HAP-1 (cell line): ENCODE results near the gene FARP2.
"Not testable (repeated sequence)": the region's sequence is repeated elsewhere in the genome, so short reads cannot be mapped to it uniquely, and the experiment has no call there.

Source experiments
- DNase-seq, 2 experiments: peaks; one replicate each; pipeline ENCODE4 v3.0.0-alpha.2; 2016 to 2020; ENCODE audit warnings: low spot score in 2 of 2
- H3K27me3 ChIP-seq: fragments of 250-450 bp; sonication (Bioruptor Pico); 2 replicates; pipeline ENCODE4 v1.5.1; 2020; ENCODE audit warnings: low read depth, mild to moderate bottlenecking, moderate library complexity
- H3K36me3 ChIP-seq: fragments of 250-450 bp; sonication (Bioruptor Pico); replicated peaks from 2 replicates; pipeline ENCODE4 v1.5.1; 2020; ENCODE audit warnings: mild to moderate bottlenecking
- H3K4me1 ChIP-seq: fragments of 250-450 bp; sonication (Bioruptor Pico); 2 replicates; pipeline ENCODE4 v1.5.1; 2020; ENCODE audit warnings: mild to moderate bottlenecking
- H3K4me3 ChIP-seq: fragments of 250-450 bp; sonication (Bioruptor Pico); 2 replicates; pipeline ENCODE4 v1.5.1; 2020; ENCODE audit warnings: mild to moderate bottlenecking, moderate library complexity
- H3K9me3 ChIP-seq: fragments of 250-450 bp; sonication (Bioruptor Pico); 2 replicates; pipeline ENCODE4 v1.5.1; 2020; ENCODE audit warnings: mild to moderate bottlenecking, moderate library complexity
- in situ Hi-C: fragments of 300-500 bp; cut with MboI; formaldehyde crosslinking; loops from 3 replicates; pipeline ENCODE4 v1.14.3; 2020; ENCODE audit warnings: low sequenced_read_pairs, inconsistent platforms, mixed read lengths

FARP2 gene

DNA sequence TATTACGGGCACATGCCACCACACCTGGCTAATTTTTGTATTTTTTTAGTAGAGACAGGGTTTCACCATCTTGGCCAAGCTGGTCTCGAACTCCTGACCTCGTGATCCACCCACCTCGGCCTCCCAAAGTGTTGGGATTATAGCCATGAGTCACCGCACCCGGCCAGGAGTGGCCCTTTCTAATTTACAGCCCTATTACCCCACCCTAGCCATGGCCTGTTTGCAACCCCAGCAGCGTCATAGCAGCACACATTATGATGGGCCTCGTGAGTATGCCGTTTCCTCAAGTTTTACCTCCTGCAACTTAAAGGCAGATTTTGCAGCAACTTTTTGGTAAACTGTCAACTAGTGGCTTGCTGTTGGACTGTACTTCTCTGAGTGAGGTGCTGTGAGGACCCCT, 97.8 kb downstream of the FARP2 start:
- in situ Hi-C loops, DNase-seq, H3K4me3 ChIP-seq, H3K4me1 ChIP-seq, H3K36me3 ChIP-seq, H3K27me3 ChIP-seq, H3K9me3 ChIP-seq: not testable (repeated sequence)

DNA sequence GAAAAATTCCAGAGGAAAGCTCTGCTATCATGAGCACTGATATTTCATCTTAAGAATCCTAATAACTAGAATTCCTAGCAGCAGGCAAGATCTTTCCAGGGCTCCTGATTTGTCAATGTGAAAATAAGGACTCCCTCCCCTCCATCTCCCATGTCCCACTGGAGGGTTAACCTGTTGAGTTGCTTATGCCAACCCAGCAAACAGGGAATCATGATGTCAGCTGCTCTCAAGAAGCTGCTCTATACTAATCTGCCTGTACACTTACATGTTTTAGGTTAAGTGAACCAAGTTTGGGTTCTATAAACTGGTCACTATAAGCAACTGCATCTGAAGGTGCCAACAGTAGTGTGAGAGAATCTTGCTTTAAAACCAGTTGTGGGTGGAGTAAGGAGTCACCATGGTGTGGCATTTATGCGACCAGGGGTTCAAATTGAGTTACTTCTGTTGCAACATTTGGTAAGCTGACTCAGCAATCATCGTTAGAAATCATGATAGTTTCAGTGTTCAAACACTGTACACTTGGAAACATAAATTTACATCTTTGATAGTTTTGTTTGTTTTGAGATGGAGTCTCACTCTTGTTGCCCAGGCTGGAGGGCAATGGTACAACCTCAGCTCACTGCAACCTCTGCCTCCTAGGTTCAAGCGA, 98.9 kb downstream of the FARP2 start:
- DNase-seq, result no peak
- H3K4me3 ChIP-seq, result no peak overlapping the region
- no peaks in the 10 kb centered on the region for H3K9me3 ChIP-seq
- in situ Hi-C loops, result no loop called here
- no peaks in the 10 kb centered on the region for H3K27me3 ChIP-seq
- H3K4me1 ChIP-seq, result no peaks in the 10 kb centered on the region
- no peaks in the 10 kb centered on the region for H3K36me3 ChIP-seq

DNA sequence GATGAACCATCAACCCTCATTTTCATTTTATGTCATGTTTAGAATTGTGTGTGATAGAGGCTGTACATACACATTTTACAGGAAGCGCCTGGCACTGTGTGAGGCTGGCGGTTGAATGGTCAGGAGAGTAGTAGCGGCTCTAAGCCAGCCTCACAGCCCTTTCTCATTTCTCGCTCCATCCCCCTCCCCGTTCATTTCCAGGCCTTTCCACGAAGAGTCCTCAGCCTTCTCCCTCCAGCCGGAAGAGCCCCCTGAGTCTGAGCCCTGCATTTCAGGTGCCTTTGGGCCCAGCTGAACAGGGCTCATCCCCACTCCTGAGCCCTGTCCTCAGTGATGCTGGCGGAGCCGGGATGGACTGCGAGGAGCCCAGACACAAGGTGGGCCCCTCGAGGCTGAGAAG, 100.5 kb downstream of the FARP2 start:
- Histone ChIP-seq H3K36me3 (no peaks in the 10 kb centered on the region), H3K9me3 (no peaks in the 10 kb centered on the region), H3K4me3 (no peak overlapping the region), H3K4me1 (no peaks in the 10 kb centered on the region), H3K27me3 (no peaks in the 10 kb centered on the region)
- DNase-seq, result no peak
- in situ Hi-C loops, result no loop called here

DNA sequence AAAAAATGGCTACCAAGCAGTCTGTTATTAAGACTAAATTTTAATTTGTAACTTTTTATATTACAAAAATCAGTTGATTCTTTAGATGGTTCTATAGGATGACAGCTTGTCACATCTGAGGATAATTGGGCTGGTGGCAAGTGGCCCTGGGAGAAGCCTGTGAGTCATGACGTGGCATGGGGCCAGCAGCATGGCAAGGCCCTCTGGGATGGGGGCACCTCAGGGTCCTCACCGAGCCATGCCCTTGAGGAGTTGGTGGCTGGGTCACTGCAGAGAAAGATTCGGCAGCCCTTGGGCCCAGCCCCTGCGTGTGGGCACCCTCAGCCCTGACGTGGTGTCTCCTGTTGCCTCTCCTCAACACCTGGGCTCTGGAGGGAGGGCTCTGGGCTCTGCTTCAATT, 102.6 kb downstream of the FARP2 start:
- DNase-seq, result no peak
- no peaks in the 10 kb centered on the region for H3K27me3 ChIP-seq
- H3K4me3 ChIP-seq, result no peak overlapping the region
- in situ Hi-C loops, result no loop called here
- H3K4me1 ChIP-seq, result no peaks in the 10 kb centered on the region
- H3K9me3 ChIP-seq, result no peaks in the 10 kb centered on the region
- H3K36me3 ChIP-seq, result no peaks in the 10 kb centered on the region

DNA sequence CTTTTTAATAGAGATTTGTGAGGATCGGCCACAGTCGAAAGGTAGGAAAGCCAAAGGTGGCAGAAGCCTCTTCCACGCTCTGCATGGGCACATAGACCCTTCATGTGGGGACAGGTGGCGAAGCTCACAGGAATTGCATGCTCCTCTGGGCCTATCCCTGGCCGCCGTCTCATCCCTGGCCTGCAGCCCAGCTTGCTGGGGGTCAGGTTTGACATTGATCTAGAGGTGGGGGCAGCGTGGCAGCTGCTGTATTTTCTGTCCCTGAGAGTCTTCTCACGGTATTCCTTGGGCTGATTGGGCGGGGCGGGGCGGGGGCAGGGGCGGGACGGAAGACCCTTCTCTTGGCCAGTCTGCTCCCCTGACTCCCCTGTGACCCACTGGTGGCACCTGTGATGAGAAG, 103.4 kb downstream of the FARP2 start:
- H3K4me1 ChIP-seq, result no peaks in the 10 kb centered on the region
- in situ Hi-C loops, result no loop called here
- H3K36me3 ChIP-seq, result no peaks in the 10 kb centered on the region
- no peaks in the 10 kb centered on the region for H3K27me3 ChIP-seq
- no peak for DNase-seq
- H3K9me3 ChIP-seq, result no peaks in the 10 kb centered on the region
- H3K4me3 ChIP-seq, result no peak overlapping the region

DNA sequence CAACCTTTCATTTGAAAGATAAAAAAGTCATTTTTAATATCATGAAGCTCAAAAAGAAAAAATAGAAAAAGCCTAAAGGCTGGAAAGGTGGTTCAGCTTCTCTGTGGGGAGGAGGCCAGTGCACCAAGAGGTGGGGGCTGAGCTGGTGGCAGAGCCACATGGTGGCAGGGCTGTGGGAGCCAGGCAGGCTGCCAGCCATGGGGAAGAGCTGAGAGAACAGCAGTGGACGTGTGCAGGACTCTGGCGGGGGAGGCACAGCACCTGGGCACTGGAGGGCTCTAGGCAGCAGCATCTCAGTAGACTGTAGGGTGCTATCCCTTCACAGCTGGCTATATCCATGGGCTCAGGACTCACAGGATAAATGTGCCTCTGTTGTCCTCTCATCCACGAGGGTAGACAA, 104.5 kb downstream of the FARP2 start:
- no peak for DNase-seq

DNA sequence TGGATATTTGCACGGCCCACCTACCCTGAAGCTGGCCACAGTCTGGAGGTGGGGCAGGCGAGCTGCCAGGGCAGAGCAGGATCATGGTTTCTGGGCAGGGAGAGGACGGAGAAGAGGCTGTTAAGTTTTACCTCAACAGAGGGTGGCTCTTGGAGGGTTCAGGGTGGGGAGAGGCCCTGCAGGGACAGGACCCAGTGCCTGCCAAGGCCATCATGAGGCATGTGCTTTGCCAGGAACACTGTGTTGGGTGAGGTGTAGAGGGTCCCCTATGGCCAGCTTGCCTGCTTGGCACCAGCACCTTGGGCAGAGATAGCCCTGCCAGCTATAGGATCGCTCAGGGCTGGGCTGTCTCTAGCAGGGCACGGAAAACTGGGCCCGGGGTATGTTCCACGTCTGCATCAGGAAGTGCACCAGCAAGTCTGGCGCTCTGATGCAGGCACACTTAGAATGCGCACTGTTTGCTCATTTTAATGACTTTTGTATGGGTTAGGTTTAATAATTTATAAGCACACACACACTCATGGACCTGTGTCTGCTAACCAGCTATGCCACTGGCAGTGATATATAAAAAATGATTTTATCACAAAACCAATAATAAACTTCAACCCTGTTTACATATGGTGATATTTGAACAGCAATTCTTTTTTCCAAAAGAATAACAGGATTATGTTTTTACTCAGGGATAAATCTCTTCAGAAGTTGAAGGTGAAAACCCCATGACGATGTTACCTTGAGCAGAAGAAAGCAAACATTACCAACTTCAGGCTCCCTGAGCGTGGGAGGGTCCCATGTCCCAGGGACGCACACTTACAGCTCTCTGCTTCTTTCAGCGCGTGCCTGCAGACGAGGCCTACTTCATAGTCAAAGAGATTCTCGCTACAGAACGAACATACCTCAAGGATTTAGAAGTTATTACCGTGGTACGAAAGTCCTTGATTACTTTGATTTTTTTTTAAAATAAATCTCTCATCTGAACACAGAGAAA, 105.9 kb downstream of the FARP2 start:
- no peaks in the 10 kb centered on the region for H3K36me3 ChIP-seq
- H3K4me1 ChIP-seq, result no peaks in the 10 kb centered on the region
- H3K9me3 ChIP-seq, result no peaks in the 10 kb centered on the region
- H3K4me3 ChIP-seq, result no peak overlapping the region
- in situ Hi-C loops, result no loop called here
- no peak for DNase-seq
- no peaks in the 10 kb centered on the region for H3K27me3 ChIP-seq

More for the DNA sequence above, 104.5 kb downstream of the FARP2 start:
- no peaks in the 10 kb centered on the region for H3K4me1 ChIP-seq
- H3K36me3 ChIP-seq, result no peaks in the 10 kb centered on the region
- no peak overlapping the region for H3K4me3 ChIP-seq
- in situ Hi-C loops, result no loop called here
- no peaks in the 10 kb centered on the region for H3K27me3 ChIP-seq
- no peaks in the 10 kb centered on the region for H3K9me3 ChIP-seq

DNA sequence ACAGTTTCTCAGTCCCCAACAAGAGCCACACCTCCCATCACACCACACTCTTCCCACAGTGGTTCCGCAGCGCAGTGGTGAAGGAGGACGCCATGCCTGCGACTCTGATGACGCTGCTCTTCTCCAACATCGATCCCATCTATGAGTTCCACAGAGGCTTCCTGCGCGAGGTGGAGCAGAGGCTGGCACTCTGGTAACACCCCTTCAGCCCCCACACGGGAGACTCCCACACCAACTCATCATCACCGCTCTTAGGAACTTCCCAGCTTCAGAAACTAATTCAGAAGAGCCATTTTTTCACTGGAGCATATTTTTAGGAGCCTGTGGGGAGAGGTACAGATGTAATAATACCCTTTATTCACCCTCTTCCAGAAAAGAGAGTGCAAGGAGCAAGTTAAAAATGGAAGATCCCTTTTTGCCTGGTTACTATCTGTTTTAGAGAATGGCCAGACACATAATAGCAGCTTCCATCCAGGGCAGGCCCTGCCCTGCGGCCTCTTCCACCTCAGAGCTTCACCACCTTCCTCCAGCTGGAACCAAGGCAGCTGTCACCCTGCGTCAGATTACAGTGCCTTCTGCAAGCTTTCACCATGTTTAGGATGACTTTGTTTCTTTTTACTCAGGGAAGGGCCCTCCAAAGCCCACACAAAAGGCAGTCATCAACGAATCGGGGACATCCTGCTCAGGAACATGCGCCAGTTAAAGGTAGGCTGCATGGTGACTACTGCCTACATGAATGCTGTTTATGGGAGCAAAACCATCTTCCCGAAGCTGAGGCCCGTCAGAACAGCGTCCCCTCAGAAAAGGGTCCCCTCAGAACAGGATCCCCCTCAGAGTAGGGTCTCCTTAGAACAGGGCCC, 107.4 kb downstream of the FARP2 start:
- Histone ChIP-seq H3K4me1 (no peaks in the 10 kb centered on the region), H3K27me3 (no peaks in the 10 kb centered on the region), H3K36me3 (no peaks in the 10 kb centered on the region), H3K9me3 (no peaks in the 10 kb centered on the region), H3K4me3 (no peak overlapping the region)
- DNase-seq, result no peak
- in situ Hi-C loops, result no loop called here

DNA sequence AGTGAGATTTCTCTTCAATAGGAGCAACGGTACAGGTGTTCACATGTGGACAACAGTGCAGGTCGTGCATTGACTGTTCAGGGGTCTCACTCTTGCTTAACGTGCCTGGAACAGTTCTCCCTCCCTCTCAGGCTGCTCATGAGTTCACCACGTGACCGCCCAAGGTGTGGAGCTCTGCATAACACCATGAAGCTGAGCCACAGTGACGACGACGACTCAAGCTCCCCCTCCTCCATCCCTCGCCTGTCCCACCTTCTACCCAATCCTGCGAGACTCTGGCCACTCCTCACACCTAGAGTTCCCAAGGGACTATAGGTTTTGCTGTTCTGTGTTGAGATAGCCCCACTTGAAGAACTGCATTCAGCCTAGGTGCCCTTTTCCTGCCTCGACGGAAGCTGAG, 109.5 kb downstream of the FARP2 start:
- Histone ChIP-seq H3K4me3 (no peak overlapping the region), H3K27me3 (no peaks in the 10 kb centered on the region), H3K9me3 (no peaks in the 10 kb centered on the region), H3K4me1 (no peaks in the 10 kb centered on the region), H3K36me3 (no peaks in the 10 kb centered on the region)
- in situ Hi-C loops, result no loop called here
- DNase-seq, result no peak

DNA sequence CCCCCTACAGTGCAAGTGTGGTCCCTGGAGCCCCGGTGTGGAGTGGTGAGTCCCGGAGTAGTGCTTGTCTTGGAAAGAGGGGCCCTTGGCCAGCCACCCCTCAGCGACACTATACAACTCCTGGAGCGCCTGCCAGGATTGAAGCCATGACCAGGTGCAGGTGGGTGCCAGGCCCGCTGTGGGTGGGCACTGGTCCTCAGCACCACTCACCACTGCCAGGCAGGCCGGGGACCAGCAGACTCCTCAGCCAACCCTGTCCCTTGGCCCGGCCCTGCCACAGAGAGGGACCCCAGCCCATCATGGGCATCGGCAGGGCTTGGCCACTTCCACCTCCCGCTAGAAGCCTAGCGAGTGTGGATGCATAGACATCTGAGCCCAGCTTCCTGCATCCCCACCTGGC, 110.1 kb downstream of the FARP2 start:
- H3K4me1 ChIP-seq, result no peaks in the 10 kb centered on the region
- no peak overlapping the region for H3K4me3 ChIP-seq
- DNase-seq, result no peak
- H3K27me3 ChIP-seq, result no peaks in the 10 kb centered on the region
- H3K36me3 ChIP-seq, result no peaks in the 10 kb centered on the region
- no peaks in the 10 kb centered on the region for H3K9me3 ChIP-seq
- in situ Hi-C loops, result no loop called here

DNA sequence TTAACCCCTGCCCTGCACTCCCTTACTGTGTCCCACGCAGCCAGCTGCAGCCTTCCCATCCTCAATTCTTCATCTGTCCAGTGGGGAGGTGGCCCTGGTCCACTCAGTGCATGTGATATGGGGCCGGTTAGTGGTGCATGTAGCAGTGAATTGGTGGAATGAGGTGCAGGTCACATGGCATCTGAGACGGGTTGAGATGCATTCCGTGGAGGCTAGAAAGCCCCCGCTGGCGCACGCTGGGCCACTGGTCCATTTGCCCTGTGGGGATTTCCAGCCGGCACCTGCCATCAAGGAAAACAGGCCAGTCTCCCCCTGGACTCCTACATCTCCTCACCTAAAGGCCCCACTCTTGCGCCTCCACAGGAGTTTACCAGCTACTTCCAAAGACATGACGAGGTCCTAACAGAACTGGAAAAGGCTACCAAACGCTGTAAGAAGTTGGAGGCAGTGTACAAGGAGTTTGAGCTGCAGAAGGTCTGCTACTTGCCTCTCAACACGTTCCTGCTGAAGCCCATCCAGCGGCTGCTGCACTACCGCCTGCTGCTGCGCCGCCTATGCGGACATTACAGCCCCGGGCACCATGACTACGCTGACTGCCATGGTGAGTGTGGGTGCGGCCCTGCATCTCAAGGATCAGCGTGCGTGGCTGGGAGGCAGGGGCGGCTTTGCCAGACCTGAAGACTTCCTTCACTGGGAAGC, 111.8 kb downstream of the FARP2 start:
- Histone ChIP-seq H3K9me3 (no peaks in the 10 kb centered on the region), H3K4me1 (no peaks in the 10 kb centered on the region), H3K36me3 (no peaks in the 10 kb centered on the region), H3K4me3 (no peak overlapping the region), H3K27me3 (no peaks in the 10 kb centered on the region)
- no peak for DNase-seq
- in situ Hi-C loops, result no loop called here

DNA sequence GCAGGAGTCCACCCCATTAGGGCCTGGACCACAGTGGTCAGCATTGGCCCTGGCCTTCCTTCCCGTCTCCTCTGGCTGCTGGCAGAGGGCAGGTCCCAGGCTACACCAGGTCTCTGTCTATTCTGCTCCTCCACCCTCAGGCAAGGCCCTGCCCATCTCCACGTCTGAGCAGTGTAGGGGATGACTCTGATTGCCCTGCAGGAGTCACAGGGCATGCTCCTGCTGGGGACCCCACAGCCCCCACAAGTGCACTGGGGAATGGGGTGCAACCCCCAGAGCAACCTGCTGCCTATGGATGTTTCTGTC, 112.3 kb downstream of the FARP2 start:
- H3K27me3 ChIP-seq, result no peaks in the 10 kb centered on the region
- in situ Hi-C loops, result no loop called here
- no peaks in the 10 kb centered on the region for H3K36me3 ChIP-seq
- H3K4me3 ChIP-seq, result no peak overlapping the region
- no peaks in the 10 kb centered on the region for H3K4me1 ChIP-seq
- DNase-seq, result no peak
- H3K9me3 ChIP-seq, result no peaks in the 10 kb centered on the region

DNA sequence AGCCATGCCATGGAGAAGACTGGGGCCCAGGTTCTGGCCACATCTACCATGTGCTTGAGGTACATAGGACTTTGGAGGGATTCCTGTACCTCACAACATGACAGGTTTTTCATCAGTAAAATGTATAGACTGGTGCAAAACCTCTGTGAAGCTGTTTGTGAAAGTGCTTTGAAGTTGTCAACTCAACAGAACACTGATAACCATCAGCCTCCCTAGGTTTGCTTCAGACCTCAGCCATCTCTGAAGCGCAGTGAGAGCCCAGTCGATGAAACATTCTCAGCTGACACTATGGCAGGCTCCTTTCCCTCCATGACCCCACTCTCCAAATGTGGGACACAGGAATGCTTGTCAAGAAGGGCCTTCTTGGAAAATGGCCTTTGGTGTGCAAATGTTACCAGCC, 113.7 kb downstream of the FARP2 start:
- H3K4me3 ChIP-seq, result no peak overlapping the region
- H3K9me3 ChIP-seq, result no peaks in the 10 kb centered on the region
- no peaks in the 10 kb centered on the region for H3K4me1 ChIP-seq
- H3K36me3 ChIP-seq, result no peaks in the 10 kb centered on the region
- no peak for DNase-seq
- in situ Hi-C loops, result no loop called here
- no peaks in the 10 kb centered on the region for H3K27me3 ChIP-seq
